Measurements from ENCODE around the gene METTL16. TPM values are rescaled to one million over a fixed set of nuclear protein-coding genes. Genes with fewer than 3 reads are reported as not detected.

METTL16 gene
- total RNA-seq, 1 experiment from 2014 or later: 22.4 TPM

DNA sequence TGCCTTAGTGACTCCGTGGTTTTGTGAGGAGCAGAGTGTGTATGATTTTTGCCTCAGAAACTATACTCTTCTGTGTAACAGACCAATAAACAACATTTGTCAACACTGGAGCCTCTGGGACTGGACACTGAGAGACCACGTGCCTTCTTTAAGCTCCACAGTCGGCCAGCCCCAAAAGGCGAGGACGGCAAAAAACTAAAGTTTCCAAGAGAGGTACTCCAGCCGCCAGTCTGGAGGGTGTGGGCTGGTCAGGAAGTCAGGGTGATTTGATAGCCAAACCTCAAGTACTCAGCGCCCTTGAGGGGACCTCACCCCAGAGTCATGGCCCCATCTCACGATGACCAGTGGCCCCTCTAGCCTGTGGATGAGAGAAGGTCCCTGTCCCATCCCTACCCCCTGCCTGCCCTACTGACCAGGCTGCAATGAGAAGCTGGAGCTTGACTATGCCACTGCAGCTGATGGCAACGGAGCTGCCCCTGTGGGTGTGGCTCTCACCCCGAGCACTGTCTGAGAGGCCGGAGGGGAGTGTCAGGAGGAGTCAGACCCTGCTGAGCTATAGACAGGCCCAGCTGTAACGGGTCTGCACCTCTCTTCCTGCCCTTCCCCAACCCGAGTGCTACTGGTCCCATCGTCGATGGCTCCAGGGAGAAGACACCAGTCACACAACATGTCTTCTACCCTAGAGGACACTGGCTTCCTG is 130.6 kb downstream of the METTL16 start:
- no peak for DNase-seq (ENCODE audit: low read depth)

DNA sequence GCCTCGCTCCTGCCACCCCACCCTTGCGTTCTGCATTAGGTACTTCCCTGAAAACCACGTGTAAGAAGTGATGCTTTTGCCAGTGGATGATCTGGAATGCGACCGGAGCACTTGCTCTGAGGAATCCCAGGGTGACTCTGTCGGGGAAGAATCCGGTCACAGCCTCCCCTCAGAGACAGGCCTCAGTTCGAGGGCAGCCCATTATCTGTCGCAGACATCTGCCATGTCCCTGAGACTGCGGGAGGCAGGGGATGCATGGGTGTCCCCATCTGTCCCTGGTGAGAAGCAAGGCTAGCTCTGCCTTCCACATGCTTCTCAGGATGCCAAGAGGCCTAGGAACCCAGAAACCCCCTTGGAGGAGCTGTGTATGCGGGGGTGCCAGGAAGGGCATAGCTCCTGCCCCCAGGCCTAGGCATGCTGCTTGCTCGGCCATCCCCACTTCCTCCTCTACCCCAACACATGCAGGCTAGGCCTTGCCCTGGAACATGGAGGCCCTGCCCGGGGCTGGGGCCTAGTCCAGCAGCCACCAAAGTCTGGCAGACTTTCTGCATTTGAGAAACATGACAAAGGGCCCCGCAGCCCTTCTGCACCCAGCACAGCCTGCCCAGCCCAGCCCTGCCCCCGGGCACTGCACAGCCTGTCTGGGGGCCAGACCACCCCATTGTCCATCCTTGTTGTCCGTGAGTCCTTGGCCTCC is 131.3 kb downstream of the METTL16 start:
- no peak for DNase-seq (ENCODE audit: low read depth)

DNA sequence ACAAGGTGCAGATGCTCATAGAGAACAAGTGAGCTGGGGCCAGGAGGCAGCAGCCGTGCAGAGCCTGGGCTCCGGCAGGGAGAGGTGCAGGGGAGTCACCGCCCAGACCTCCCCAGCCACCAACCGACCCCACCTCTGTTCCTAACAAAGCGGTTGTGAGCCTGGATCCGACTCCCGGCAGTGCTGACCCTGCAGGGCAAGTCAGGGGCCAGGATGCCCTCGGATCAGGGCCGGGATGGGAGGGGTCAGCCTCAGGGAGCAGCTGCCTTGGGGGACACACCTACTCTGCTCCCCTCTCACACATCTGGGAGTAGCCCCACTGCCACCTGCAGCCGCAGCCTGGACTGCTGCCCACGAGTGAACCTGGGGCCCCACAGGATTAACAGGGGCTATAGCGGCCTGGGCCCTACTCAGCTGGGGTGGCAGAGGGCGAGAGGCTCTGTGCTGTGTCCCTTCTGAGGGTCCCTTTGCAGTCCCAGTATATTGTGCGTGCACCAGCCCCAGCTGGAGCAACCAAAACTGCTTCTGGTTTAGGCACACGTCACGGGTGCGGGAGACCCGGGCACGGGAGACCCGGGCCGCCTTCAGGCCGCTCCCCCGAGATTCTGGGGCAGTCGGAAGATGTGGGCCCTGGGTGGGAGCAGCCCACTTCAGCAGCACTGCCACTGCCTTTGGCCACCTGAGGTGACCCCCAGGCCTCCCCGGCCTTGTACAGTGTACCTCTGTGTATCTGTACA is 132.0 kb downstream of the METTL16 start:
- DNase-seq (ENCODE audit: low read depth): no peak

DNA sequence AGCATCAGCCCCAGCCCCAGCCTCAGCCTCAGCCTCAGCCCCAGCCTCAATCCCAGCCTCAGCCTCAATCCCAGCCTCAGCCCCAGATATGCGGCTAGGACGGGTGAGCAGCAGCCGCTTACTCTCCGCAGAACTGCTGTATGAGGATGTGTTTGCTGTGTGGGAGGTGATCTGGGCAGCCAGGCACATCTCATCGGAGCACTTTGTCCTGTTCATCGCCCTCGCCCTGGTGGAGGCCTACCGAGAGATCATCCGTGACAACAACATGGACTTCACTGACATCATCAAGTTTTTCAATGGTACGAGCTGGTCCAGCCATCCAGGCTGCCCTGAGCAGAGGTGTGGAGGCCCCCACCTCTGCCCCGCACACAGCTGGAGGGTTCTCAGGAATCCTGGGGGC is 132.8 kb downstream of the METTL16 start:
- DNase-seq (ENCODE audit: low read depth): no peak

DNA sequence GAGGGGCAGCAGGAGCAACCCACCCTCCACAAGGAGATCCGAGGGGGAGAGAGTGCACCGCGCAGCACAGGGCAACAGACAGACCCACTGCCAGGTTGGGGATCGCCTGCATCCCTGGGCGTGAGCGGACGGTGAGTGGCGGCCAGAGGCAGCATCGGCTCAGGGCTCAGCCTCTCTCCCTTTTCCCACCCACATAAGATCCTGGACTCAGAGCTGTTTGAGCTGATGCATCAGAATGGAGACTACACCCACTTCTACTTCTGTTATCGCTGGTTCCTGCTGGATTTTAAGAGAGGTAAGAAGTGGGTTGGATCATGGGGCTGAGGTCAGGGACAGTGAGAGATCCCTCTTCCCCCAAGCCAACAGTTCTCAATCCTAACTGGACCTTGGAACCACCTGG is 134.0 kb downstream of the METTL16 start:
- no peak for DNase-seq (ENCODE audit: low read depth)

DNA sequence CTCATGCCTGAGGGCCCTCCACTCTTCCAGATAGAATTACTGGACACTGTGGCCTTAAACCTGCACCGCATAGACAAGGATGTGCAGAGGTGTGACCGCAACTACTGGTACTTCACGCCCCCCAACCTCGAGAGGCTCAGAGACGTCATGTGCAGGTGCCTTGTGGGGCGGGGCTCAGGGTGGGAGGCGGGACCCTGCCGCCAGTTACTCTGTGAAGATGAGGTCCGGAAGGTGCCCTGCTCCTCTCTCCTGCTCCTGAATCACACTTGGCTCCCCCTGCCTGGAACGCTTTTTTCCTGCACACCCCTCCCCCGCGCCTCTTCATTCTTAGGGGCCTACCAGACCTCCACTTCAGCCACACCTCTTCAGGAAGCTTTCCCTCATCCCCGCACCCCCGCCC is 135.6 kb downstream of the METTL16 start:
- no peak for DNase-seq (ENCODE audit: low read depth)

DNA sequence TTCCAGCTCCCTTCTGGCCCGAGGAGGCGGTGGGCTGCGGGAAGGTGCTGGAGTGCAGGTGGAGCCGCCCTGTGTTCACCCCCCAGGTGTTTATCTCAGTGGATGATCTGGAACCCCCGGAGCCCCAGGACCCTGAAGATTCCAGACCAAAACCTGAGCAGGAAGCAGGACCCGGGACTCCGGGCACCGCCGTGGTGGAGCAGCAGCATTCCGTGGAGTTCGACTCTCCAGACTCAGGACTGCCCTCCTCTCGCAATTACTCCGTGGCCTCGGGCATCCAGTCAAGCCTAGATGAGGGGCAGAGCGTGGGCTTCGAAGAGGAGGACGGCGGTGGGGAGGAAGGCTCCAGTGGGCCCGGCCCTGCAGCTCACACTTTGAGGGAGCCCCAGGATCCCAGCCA is 136.3 kb downstream of the METTL16 start:
- no peak for DNase-seq (ENCODE audit: low read depth)

DNA sequence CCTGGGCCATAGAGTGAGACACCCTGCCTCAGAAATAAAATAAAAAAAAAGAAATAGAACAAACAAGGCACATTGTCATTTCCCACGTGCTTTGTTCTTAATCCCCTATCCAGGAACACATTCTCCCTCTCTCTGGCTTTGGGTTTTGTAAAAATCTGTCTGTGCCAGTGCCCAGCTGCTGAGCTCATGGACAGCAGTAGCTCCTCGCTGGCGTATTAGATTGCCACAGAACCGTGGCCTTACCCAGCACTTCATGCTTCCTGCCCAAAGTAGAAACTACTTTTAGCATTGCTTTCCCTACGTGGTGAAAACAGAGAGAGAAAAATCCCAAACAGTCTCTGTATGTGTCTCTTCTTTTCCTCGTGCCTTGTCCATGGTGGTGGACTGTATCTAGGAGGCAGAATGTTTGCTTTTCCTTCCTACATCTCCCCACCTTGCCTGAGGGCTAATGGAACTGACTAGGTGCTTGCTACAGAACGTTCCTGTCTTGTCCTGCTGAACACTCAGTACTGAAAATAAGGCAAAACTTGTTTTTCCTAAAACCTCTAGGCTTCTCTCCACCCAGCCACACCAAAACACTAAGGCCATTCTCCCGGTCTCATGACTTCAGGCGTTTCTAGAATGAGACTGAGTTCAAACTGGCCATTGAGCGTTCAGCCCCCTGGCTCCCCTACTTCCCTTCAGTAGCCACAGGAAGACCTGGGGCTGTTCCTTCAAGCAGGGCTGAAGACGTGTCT is 137.0 kb downstream of the METTL16 start:
- DNase-seq (ENCODE audit: low read depth): peak; percentile 3

DNA sequence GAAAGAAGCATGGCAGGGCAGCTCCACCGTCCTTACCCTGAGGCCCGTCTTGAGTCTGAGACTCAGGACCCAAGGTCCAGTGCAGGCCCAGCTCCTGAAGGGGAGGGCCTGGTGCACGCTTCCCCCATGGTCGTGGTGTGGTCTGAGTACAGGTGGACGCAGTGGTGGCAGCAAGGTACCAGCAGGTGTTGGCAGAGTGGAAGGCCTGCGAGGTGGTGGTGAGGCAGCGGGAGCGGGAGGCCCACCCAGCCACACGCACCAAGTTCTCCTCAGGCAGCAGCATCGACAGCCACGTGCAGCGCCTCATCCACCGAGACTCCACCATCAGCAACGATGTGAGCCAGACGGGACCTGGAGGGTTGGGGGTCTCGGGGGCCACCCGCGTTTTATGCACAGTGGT is 138.5 kb downstream of the METTL16 start:
- DNase-seq (ENCODE audit: low read depth): no peak

DNA sequence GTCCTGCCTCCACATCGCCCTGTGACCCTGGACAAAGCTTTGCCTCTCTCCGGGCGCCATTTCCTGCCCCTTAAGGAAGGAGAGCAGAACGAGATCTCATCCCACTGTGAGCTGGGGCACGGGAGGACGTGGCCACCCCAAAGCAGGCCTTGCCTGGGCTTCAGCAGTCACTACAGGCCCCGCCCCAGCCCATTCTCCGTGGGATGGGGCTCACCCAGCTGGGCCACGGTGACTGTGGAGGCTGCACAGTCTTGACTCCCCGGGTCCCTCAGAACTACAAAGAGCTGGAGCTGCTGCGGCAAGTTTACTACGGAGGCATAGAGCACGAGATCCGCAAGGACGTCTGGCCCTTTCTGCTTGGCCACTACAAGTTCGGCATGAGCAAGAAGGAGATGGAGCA is 139.0 kb downstream of the METTL16 start:
- no peak for DNase-seq (ENCODE audit: low read depth)

DNA sequence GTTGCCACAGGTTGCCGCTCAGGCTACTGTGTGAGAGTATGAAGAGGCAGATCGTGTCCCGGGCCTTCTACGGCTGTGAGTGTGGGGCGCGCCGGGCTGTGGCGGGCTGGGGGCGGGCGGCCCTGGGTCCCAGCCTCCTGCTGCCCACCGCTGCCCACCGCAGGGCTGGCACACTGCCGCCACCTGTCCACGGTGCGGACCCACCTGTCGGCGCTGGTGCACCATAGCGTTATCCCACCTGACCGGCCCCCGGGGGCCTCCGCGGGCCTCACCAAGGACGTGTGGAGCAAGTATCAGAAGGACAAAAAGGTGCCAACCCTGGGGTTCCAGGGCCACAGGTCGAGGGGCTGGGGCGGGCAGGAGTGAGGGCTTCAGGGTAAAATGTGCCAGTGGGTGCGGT is 139.5 kb downstream of the METTL16 start:
- DNase-seq (ENCODE audit: low read depth): no peak

DNA sequence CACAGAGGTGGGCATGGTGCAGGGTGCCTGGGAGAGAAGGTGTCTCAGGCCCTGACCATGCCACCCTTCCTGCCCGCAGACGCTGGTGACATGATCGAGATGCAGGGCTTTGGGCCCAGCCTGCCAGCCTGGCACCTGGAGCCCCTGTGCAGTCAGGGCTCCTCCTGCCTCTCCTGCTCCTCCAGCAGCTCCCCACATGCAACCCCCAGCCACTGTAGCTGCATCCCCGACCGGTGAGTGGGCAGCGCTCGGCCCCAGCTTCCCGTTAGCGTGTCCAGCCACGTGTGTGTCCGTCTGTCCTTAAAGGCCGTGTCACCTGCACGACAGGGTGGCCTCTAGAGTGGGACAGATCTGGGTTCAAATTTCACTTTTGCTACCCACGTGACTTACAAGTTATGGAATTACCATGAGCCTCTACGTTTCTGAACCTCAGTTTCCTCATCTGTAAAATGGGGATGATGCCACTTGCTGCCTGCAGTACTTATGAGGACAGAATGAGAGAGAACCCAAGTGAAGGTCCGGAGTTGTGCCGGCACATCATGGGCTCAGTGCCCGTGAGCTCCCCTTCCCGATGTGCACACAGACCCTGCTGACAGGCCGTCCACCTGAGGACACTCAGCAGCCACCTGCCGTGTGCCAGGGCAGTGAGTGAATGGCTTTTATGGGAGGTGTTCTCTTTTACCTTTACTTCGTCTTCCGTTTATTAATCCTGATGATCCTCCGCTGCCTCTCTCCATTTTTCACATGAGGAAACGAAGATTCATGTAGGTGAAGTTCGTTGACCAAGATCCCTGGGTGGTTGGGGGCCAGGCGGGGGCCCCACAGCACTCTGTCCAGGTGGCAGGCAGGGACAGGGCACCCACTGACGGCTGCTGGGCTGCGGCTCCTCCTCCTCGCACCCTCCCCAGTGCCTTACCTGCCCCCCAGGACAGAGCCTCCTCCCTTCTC is 140.2 kb downstream of the METTL16 start:
- DNase-seq (ENCODE audit: low read depth): no peak

DNA sequence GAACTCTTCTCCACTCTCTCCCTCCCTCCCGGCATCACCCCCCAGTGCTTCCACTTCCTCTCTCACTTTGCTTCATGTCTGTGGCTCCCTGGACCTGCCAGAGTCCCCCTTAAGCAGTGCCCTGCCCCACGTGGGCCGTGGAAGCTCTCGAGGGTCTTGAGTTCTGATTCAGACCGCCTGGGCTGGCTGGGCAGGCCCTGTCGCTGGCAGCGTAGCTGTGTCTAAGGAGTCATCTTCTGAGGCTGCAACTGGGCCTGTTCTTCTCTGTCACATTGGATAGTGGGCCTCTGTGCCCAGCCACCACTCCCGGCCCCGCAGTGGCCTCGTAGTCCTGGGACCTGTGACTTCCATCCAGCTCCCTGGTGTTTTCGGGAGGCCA is 141.5 kb downstream of the METTL16 start:
- no peak for DNase-seq (ENCODE audit: low read depth)

DNA sequence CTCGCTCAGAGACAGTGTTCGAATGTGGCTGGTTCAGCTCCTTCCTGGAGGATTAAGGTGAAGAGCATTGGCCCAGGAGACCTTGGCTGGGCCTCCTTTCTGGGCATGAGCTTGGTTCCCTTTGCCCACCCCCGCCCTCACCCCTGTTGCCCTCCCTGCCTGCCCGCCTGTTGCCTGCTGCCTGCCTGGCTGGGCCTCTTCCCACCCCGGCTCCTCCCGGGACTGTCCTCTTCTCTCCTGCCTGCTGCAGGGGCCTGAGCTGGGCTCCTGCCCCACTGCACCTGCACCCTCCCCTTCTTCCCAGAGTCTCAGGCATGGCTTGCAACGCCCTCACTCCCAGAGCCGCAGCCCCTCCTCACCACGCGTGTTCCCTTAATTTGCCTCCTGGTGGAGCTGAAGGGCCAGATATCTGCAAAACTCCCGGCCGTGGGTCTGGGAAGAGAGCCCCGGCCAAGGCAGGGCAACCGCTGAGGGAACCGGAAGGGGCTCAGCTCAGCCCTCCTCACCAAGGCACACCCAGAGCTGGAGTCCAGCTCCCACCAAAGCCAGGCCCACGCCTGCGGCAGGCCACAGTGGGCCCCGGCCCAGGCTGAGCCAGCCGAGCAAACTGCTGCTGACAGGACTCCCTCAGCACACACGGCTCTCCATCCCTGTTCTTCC is 142.0 kb downstream of the METTL16 start:
- no peak for DNase-seq (ENCODE audit: low read depth)

DNA sequence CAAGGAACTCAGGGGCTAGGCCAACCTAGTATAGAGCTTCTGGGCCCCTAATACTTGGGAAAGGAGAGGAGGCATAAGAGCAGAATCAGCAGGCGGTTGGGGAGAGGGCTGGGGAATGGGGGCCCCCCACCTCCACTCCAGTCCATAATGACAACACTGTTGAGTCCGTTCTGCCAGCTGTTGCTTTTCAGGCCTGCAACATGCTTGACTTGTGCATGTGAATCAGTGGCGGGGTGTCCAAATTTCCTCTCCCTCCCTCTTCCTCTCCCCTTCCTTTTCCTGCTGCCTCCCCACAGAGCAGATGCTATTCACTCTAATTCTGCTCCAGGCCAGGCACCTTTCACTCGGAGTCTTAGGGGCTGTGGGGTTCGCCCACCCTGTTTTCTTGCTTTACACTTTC is 142.6 kb downstream of the METTL16 start:
- DNase-seq (ENCODE audit: low read depth): no peak

DNA sequence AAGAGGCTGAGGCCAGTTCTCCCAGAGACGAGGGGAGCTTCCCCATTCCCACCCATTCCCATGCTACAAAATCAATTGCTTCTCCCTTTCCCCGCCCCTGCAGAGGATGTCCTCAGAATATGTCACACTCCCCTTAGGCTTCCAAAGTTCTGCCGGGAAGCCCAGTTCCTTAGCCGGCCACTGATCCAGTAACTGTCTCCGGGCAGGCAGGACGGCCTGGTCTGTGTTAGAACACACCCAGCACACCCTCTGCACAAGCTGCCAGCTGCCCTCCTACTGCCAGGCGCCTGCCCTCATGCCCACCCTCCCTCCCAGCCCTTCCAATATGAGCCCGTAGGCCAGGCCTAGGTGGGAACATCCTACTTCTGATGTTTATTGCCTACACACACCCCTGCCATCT is 143.3 kb downstream of the METTL16 start:
- no peak for DNase-seq (ENCODE audit: low read depth)

DNA sequence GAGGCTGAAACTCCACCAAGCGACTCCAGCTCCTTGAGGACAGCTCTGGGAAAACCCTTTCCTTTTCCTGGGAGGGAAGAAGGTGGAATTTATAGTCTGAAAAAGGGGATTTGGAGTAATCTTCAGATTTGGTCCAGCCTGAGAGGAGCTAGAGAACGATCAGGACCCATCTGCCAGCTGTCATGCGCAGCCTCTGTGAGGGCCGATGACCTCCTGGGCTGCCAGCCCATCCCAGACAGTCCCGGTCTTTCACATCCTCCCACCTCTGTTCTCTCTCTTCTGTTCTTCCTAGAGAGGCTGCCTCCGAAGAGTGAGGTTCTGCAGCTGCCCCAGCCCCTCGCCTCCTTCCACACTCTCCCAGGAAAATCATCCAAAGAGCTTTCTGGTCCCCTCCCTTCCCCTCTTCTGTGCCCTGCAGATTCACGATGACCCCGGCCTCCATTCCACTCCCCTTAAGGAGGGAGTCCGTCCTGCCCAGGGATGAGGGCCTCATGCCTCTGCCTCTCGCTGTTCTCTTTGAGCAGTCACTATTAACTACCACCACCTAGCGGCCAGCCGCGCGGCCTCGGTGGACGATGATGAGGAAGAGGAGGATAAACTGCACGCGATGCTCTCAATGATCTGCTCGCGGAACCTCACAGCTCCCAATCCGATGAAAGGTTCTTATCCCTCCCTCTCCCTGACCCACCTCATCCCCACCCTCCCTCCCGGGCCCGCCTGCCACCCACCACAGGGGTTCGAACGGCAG is 144.8 kb downstream of the METTL16 start:
- no peak for DNase-seq (ENCODE audit: low read depth)

All from LHCN-M2 (cell line).